ENCODE results near the gene TXLNB. TPM values are rescaled to one million over a fixed set of nuclear protein-coding genes. Genes with fewer than 3 reads are reported as not detected.

TXLNB gene
- total RNA-seq, 1 experiment from 2014 or later, result 16.3 TPM

DNA sequence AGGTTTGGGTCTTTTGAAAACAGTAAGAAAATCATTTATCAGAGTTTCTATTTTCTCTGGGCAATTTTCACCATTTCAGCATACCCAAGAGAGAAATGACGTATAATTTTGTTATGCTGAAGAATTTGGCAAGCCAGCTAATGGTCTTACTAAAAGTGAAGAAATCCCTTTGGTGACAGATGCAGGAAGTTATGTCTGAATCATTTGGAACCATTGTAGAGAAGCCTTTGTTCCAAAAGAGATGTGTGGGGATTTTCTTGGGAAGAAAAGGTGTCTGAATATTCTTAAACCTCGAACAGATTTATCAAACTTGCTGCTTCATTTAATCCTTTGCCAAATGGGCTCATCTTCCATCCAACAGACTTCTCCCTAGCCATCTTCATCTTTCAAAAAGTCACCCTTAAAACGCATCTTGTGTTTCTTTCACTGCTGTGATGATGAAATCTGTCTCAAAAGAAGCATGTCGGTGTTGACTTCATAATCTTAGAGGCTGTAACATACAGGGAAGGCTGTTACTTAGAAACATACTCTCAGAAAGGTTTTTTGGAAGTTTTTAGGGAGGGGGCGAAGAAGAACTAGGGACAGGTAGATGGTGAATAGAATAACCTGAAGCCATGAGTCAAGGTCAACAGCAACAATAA, 43.1 kb upstream of the TXLNB start:
- no peak overlapping the region for H2AFZ ChIP-seq (ENCODE audit: low read length)
- H3K4me2 ChIP-seq (ENCODE audit: low read depth, low read length, poor library complexity, severe bottlenecking), result peak overlapping the region; percentile 70
- H3K9me3 ChIP-seq (ENCODE audit: low read length), result no peaks in the 10 kb centered on the region
- H3K4me1 ChIP-seq (ENCODE audit: low read length), result peaks cover 61% of the 10 kb centered on the region
- peak overlapping the region; percentile 64 for H3K9ac ChIP-seq (ENCODE audit: low read length)
- peak; percentile 71 for DNase-seq
- no peaks in the 10 kb centered on the region for H3K9me2 ChIP-seq (replicated peaks; ENCODE audit: insufficient read depth, low read length)
- no peaks in the 10 kb centered on the region for H3K27me3 ChIP-seq (ENCODE audit: low read length)
- no peaks in the 10 kb centered on the region for H3K36me3 ChIP-seq (ENCODE audit: insufficient read depth, low read length)
- H3K27ac ChIP-seq (ENCODE audit: low read length), result peak overlapping the region; percentile 96
- no peaks in the 10 kb centered on the region; the same call in 1 of the 2 replicates for H3K79me2 ChIP-seq (ENCODE audit: low read length)
- peak overlapping the region; percentile 49 for H3K4me3 ChIP-seq (ENCODE audit: low read length)
- no peaks in the 10 kb centered on the region for H4K20me1 ChIP-seq (ENCODE audit: insufficient read depth, low read depth, low read length)

DNA sequence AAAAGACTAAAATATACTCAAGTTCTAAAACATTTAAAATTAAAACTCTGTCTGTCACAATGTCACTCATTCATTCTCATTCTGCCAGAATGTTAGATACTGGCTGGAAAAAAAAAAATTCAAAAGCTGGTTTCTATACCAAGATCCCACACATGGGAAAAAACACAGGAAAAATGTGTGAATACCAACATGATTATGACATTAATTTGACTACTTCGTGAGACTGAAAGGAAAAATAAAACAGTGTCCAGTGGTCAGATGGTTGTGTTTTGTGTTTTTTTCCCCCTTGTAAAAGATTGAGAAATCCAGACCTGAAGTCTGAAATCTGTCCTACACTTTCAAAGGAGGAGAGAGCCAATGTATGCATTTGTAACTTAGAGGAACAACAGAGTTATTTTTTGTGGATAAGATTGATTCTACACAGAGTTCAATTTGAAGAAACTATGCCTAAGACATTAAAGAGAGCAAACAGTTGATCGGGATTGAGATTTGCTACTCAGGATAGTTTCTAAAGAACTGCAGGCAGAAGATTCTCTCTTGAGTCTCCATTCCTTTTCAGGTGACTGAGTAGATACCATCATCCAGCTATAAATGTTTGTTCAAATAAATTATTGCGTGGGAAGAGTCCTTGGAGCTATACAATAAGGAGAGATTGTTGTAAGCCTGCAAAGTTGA, 39.2 kb upstream of the TXLNB start:
- Histone ChIP-seq H3K9me2 (replicated peaks; ENCODE audit: insufficient read depth, low read length) (no peaks in the 10 kb centered on the region), H3K4me2 (ENCODE audit: low read depth, low read length, poor library complexity, severe bottlenecking) (no peak overlapping the region), H3K27ac (ENCODE audit: low read length) (peak overlapping the region; percentile 77), H3K36me3 (ENCODE audit: insufficient read depth, low read length) (no peaks in the 10 kb centered on the region), H3K9ac (ENCODE audit: low read length) (no peak overlapping the region), H3K9me3 (ENCODE audit: low read length) (no peaks in the 10 kb centered on the region), H2AFZ (ENCODE audit: low read length) (peak overlapping the region; percentile 64), H3K27me3 (ENCODE audit: low read length) (no peaks in the 10 kb centered on the region), H4K20me1 (ENCODE audit: insufficient read depth, low read depth, low read length) (no peaks in the 10 kb centered on the region), H3K4me1 (ENCODE audit: low read length) (peaks cover 57% of the 10 kb centered on the region), H3K79me2 (ENCODE audit: low read length) (no peaks in the 10 kb centered on the region; the same call in 1 of the 2 replicates), H3K4me3 (ENCODE audit: low read length) (no peak overlapping the region)
- DNase-seq, result no peak

DNA sequence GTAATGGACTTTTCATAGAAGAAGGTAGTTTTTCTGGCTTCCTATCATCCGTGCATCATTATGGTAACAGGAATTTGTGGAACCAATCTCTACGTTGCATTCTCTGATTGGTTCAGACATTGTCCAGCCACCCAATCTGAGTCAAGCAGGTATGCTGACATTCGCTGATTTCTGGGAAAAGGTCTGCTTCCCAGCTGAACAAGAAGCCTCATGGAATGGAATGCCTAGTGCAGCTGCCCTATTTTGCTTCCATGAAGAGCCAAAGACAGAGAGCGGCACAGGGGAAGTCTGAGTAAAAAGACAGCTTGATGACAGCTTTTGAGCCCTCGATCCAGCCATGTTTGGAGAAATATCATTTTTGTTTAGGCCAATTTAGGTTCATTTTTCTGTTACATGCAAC, 38.5 kb upstream of the TXLNB start:
- no peak for DNase-seq
- Histone ChIP-seq H3K9me3 (ENCODE audit: low read length) (no peaks in the 10 kb centered on the region), H2AFZ (ENCODE audit: low read length) (0 out of 2 replicates have a peak overlapping the region, but pooled peaks have one; percentile 37), H3K4me1 (ENCODE audit: low read length) (peaks cover 57% of the 10 kb centered on the region), H3K79me2 (ENCODE audit: low read length) (no peaks in the 10 kb centered on the region; the same call in 1 of the 2 replicates), H4K20me1 (ENCODE audit: insufficient read depth, low read depth, low read length) (no peaks in the 10 kb centered on the region), H3K27ac (ENCODE audit: low read length) (peak overlapping the region; percentile 77), H3K9ac (ENCODE audit: low read length) (no peak overlapping the region), H3K4me2 (ENCODE audit: low read depth, low read length, poor library complexity, severe bottlenecking) (peak overlapping the region; percentile 5), H3K36me3 (ENCODE audit: insufficient read depth, low read length) (no peaks in the 10 kb centered on the region), H3K4me3 (ENCODE audit: low read length) (no peak overlapping the region), H3K27me3 (ENCODE audit: low read length) (no peaks in the 10 kb centered on the region), H3K9me2 (replicated peaks; ENCODE audit: insufficient read depth, low read length) (no peaks in the 10 kb centered on the region)

DNA sequence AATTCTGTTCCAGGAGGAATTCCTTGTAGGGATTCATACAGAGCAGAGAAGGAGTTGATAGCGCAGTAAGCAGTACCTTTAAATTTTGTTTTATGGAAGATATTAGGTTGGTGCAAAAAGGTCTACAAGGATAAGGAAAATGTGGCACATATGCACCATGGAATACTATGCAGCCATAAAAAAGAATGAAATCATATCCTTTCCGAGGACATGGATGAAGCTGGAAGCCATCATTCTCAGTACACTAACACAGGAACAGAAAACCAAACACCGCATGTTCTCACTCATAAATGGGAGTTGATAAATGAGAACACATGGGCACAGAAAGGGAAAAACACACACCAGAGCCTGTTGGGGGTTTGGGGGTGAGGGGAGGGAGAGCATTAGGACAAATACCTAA, 37.4 kb upstream of the TXLNB start:
- Histone ChIP-seq H3K79me2 (ENCODE audit: low read length) (no peaks in the 10 kb centered on the region; the same call in 1 of the 2 replicates), H3K4me2 (ENCODE audit: low read depth, low read length, poor library complexity, severe bottlenecking) (no peak overlapping the region), H4K20me1 (ENCODE audit: insufficient read depth, low read depth, low read length) (no peaks in the 10 kb centered on the region), H3K9me3 (ENCODE audit: low read length) (no peaks in the 10 kb centered on the region), H3K36me3 (ENCODE audit: insufficient read depth, low read length) (no peaks in the 10 kb centered on the region), H3K9ac (ENCODE audit: low read length) (no peak overlapping the region), H3K4me1 (ENCODE audit: low read length) (peaks cover 57% of the 10 kb centered on the region), H3K27ac (ENCODE audit: low read length) (peak overlapping the region; percentile 77), H3K9me2 (replicated peaks; ENCODE audit: insufficient read depth, low read length) (no peaks in the 10 kb centered on the region), H2AFZ (ENCODE audit: low read length) (no peak overlapping the region), H3K27me3 (ENCODE audit: low read length) (no peaks in the 10 kb centered on the region), H3K4me3 (ENCODE audit: low read length) (no peak overlapping the region)
- no peak for DNase-seq

DNA sequence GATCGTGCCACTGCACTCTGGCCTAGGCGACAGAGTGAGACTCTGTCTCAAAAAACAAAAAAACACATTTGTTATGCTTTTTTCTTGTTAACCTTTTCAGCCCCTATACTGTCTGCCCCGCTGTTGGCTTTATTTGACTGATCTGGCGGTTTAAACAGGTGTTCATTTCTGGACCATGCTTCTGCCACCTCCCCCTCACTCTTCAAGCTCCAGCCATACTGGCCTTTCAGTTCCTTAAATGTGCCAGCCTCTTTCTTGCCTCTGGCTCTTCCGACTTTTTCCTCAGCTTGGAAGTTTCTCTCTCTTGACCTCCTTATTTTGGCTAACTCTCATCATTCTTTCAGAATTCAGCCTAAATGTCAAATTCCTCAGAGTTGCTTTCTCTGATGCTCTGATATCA, 35.2 kb upstream of the TXLNB start:
- H3K4me2 ChIP-seq (ENCODE audit: low read depth, low read length, poor library complexity, severe bottlenecking), result no peak overlapping the region
- no peaks in the 10 kb centered on the region for H3K36me3 ChIP-seq (ENCODE audit: insufficient read depth, low read length)
- peaks cover 70% of the 10 kb centered on the region for H3K4me1 ChIP-seq (ENCODE audit: low read length)
- DNase-seq, result peak; percentile 52
- H3K9me3 ChIP-seq (ENCODE audit: low read length), result no peaks in the 10 kb centered on the region
- H2AFZ ChIP-seq (ENCODE audit: low read length), result no peak overlapping the region
- H3K4me3 ChIP-seq (ENCODE audit: low read length), result no peak overlapping the region
- no peaks in the 10 kb centered on the region for H3K9me2 ChIP-seq (replicated peaks; ENCODE audit: insufficient read depth, low read length)
- H3K79me2 ChIP-seq (ENCODE audit: low read length), result no peaks in the 10 kb centered on the region
- H4K20me1 ChIP-seq (ENCODE audit: insufficient read depth, low read depth, low read length), result no peaks in the 10 kb centered on the region
- H3K9ac ChIP-seq (ENCODE audit: low read length), result no peak overlapping the region
- no peaks in the 10 kb centered on the region for H3K27me3 ChIP-seq (ENCODE audit: low read length)
- H3K27ac ChIP-seq (ENCODE audit: low read length), result peak overlapping the region; percentile 90

DNA sequence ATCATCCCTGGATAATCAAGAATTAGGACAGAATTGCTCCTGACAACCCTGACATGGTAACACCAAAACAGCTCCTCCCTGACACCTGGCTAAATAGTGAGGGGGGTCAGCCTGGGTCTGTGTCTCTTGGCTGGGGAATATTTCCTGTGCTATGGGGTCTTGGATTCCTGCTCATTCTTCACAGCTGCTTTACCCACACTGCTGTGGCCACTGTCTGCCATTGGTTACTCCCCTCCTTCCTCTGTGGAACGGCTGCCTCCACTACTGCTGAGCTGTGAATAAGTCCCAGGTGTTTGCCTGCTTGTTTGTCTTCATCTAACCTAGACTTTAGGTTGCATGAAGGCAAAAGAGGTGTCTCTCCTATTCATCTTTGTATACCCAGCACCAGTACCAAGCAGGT, 33.9 kb upstream of the TXLNB start:
- peak overlapping the region; percentile 13; the same call in 1 of the 2 replicates for H3K4me3 ChIP-seq (ENCODE audit: low read length)
- H3K79me2 ChIP-seq (ENCODE audit: low read length), result no peaks in the 10 kb centered on the region
- H3K9me2 ChIP-seq (replicated peaks; ENCODE audit: insufficient read depth, low read length), result no peaks in the 10 kb centered on the region
- H3K27me3 ChIP-seq (ENCODE audit: low read length), result no peaks in the 10 kb centered on the region
- H3K9me3 ChIP-seq (ENCODE audit: low read length), result no peaks in the 10 kb centered on the region
- H3K36me3 ChIP-seq (ENCODE audit: insufficient read depth, low read length), result no peaks in the 10 kb centered on the region
- peak overlapping the region; percentile 39 for H3K9ac ChIP-seq (ENCODE audit: low read length)
- H3K4me2 ChIP-seq (ENCODE audit: low read depth, low read length, poor library complexity, severe bottlenecking), result peak overlapping the region; percentile 54
- H2AFZ ChIP-seq (ENCODE audit: low read length), result no peak overlapping the region
- H3K4me1 ChIP-seq (ENCODE audit: low read length), result peaks cover 64% of the 10 kb centered on the region
- peak; percentile 52 for DNase-seq
- no peaks in the 10 kb centered on the region for H4K20me1 ChIP-seq (ENCODE audit: insufficient read depth, low read depth, low read length)
- peak overlapping the region; percentile 90 for H3K27ac ChIP-seq (ENCODE audit: low read length)

DNA sequence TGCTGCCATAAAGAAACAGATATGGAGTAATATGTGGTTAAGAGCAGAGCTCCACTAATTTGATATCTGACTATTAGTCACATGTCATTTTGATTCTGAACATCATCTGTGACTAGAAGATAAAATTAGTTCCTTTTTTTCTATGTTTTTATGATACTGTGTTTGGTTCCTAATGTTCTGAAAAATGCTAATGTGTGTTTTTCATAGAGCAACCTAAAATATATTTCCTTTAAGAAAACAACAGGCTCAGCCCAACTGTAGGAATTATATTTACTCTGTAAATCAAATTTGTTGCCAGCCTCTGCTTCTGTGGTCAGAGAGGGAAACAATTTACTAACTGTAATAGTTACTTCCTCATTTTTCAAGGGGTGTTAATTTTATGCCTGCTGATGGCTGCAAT, 33.3 kb upstream of the TXLNB start:
- Histone ChIP-seq H3K9me3 (ENCODE audit: low read length) (no peaks in the 10 kb centered on the region), H3K27ac (ENCODE audit: low read length) (peak overlapping the region; percentile 90), H2AFZ (ENCODE audit: low read length) (peak overlapping the region; percentile 21; the same call in 1 of the 2 replicates), H3K27me3 (ENCODE audit: low read length) (no peaks in the 10 kb centered on the region), H3K9me2 (replicated peaks; ENCODE audit: insufficient read depth, low read length) (no peaks in the 10 kb centered on the region), H4K20me1 (ENCODE audit: insufficient read depth, low read depth, low read length) (no peaks in the 10 kb centered on the region), H3K4me1 (ENCODE audit: low read length) (peaks cover 59% of the 10 kb centered on the region), H3K36me3 (ENCODE audit: insufficient read depth, low read length) (no peaks in the 10 kb centered on the region), H3K4me3 (ENCODE audit: low read length) (peak overlapping the region; percentile 13; the same call in 1 of the 2 replicates), H3K9ac (ENCODE audit: low read length) (peak overlapping the region; percentile 39; the same call in 1 of the 2 replicates), H3K4me2 (ENCODE audit: low read depth, low read length, poor library complexity, severe bottlenecking) (peak overlapping the region; percentile 54), H3K79me2 (ENCODE audit: low read length) (no peaks in the 10 kb centered on the region)
- DNase-seq, result peak; percentile 77

DNA sequence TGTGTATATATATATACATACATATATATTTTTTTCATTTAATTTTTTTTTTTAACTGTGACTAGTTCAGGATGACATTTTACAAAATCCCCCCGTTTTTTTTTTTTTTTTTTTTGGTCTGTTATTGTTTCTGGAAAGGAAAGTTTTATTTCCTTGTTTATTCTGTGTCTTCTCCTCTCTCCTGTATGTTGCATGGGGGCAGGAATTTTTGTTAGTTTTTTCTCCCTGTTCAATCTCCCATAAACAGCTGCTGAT, 32.4 kb upstream of the TXLNB start:
- H3K9me2 ChIP-seq (replicated peaks; ENCODE audit: insufficient read depth, low read length), result no peaks in the 10 kb centered on the region
- peaks cover 53% of the 10 kb centered on the region for H3K4me1 ChIP-seq (ENCODE audit: low read length)
- no peak overlapping the region for H3K9ac ChIP-seq (ENCODE audit: low read length)
- H3K4me3 ChIP-seq (ENCODE audit: low read length), result peak overlapping the region; percentile 56; the same call in 1 of the 2 replicates
- H3K27me3 ChIP-seq (ENCODE audit: low read length), result no peaks in the 10 kb centered on the region
- peak overlapping the region; percentile 62 for H3K4me2 ChIP-seq (ENCODE audit: low read depth, low read length, poor library complexity, severe bottlenecking)
- no peaks in the 10 kb centered on the region for H3K36me3 ChIP-seq (ENCODE audit: insufficient read depth, low read length)
- peak overlapping the region; percentile 90 for H3K27ac ChIP-seq (ENCODE audit: low read length)
- H3K79me2 ChIP-seq (ENCODE audit: low read length), result no peaks in the 10 kb centered on the region
- no peak for DNase-seq
- no peaks in the 10 kb centered on the region for H3K9me3 ChIP-seq (ENCODE audit: low read length)
- H2AFZ ChIP-seq (ENCODE audit: low read length), result no peak overlapping the region
- H4K20me1 ChIP-seq (ENCODE audit: insufficient read depth, low read depth, low read length), result no peaks in the 10 kb centered on the region
